Small intestine (tissue), 7 donors: ENCODE results near the gene PAX7. TPM values are rescaled to one million over a fixed set of nuclear protein-coding genes. Genes with fewer than 3 reads are reported as not detected.

ENCODE experiments used
- DNase-seq, 2 donors: peaks; one replicate each; pipeline versions ENCODE4 v3.0.0 to v3.0.0-alpha.2; 2013
- FAIRE-seq: peaks from 2 replicates; lab custom pipeline; 2012; peaks lifted over from hg19 to GRCh38; lab: Jason Lieb, UNC
- H3K27ac ChIP-seq, 3 donors: one replicate each; pipeline ENCODE4 v1.5.1; 2013; ENCODE audit warnings: low read length in 2 of 3, mild to moderate bottlenecking in 2 of 3, control low read depth in 1 of 3, inconsistent platforms in 1 of 3, low read depth in 1 of 3, moderate library complexity in 1 of 3
- H3K27me3 ChIP-seq, 3 donors: one replicate each; pipeline ENCODE4 v1.6.1; 2013; ENCODE audit warnings: low read length in 3 of 3, inconsistent platforms in 1 of 3; ENCODE audit not compliant: control insufficient read depth in 3 of 3, insufficient read depth in 3 of 3
- H3K36me3 ChIP-seq, 3 donors: one replicate each; pipeline ENCODE4 v1.6.1; 2013; ENCODE audit warnings: low read length in 3 of 3, inconsistent platforms in 1 of 3, low read depth in 1 of 3, mild to moderate bottlenecking in 1 of 3, moderate library complexity in 1 of 3; ENCODE audit not compliant: control insufficient read depth in 3 of 3, insufficient read depth in 2 of 3
- H3K4me1 ChIP-seq, 3 donors: one replicate each; pipeline ENCODE4 v1.6.1; 2013; ENCODE audit warnings: low read length in 2 of 3, inconsistent platforms in 1 of 3, low read depth in 1 of 3, mild to moderate bottlenecking in 1 of 3, moderate library complexity in 1 of 3; ENCODE audit not compliant: control insufficient read depth in 3 of 3, insufficient read depth in 2 of 3
- H3K4me3 ChIP-seq, 3 donors: one replicate each; pipeline ENCODE4 v1.5.1; 2013; ENCODE audit warnings: low read length in 3 of 3, control low read depth in 1 of 3, inconsistent platforms in 1 of 3, low read depth in 1 of 3, mild to moderate bottlenecking in 1 of 3, moderate library complexity in 1 of 3
- H3K9me3 ChIP-seq, 2 donors: one replicate each; pipeline ENCODE4 v1.6.1; 2013; ENCODE audit warnings: low read depth in 1 of 2, low read length in 1 of 2; ENCODE audit not compliant: control insufficient read depth in 2 of 2, insufficient read depth in 1 of 2
- WGBS, 3 donors: extraction: QIAGEN DNeasy Blood & Tissue Kit; methylation state at CpG; one replicate each; pipeline ENCODE4 v1.1.7; 2013; 5-methylcytosine and 5-hydroxymethylcytosine counted together
- polyA plus RNA-seq, 4 donors: library from polyadenylated mRNA; stranded (reverse) in 3 of 4; unstranded in 1 of 4; fragments of 200-250 nt in 3 of 4; fragments of 120-200 nt in 1 of 4; gene quantifications; one replicate each; pipeline versions ENCODE4 v1.2.1 to v1.2.3, GENCODE V29; 2013
- donor health status: healthy with polysubstance abuse.
- donor health status: control.
- donor health status: control.
- donor health status: Bipolar disorder and iron deficiency.
- donor health status: healthy.

The PAX7 gene
- polyA plus RNA-seq, 4 donors = 0.01 to 0.15 TPM; not detected in 2

DNA sequence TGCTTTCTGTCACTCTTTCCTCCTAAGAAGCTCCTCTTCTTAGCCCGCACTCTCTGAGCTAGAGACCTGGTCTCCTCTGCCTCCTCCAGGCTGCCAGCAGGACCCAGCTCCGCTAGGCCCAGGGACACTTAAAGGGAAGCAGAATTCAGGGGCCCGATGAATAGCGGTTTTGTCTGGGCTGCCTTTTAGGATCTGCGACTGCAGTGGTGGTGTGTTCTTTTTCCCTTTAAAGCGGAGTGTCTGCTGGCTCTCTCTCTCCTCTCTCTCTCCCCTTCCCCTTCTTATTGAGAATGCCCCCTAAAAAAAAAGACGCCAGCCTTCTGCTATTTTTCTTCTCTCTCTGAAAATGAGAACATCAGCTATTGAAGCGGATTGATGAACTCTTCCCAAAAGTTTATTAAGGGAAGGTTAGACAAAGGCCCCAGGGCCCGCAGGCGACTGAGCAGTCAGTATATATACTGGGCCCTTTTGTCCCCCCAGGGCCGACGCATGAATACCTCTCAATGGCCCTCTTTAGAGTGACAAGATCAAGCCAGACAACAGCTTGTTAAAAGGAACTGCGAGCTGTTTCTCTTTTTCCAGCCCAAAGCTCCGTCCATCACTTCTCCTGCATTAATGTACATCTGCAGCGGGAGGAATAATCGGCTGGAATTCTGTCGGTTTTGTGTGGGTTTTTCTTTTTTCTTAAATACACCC is 27.0 kb downstream of the PAX7 start:
- 59 to 67% (median 63%) methylated on average over 17 of the region's 17 CpGs for WGBS, 3 donors
- FAIRE-seq (no peak), DNase-seq (no peak)
- H3K27me3 ChIP-seq = peaks cover 0 to 55% (median 31%) of the 10 kb centered on the region in 3 donors
- H3K27ac ChIP-seq = no peak overlapping the region
- no peaks in the 10 kb centered on the region for H3K4me1 ChIP-seq
- no peaks in the 10 kb centered on the region for H3K9me3 ChIP-seq
- H3K36me3 ChIP-seq = no peaks in the 10 kb centered on the region
- no peak overlapping the region for H3K4me3 ChIP-seq

DNA sequence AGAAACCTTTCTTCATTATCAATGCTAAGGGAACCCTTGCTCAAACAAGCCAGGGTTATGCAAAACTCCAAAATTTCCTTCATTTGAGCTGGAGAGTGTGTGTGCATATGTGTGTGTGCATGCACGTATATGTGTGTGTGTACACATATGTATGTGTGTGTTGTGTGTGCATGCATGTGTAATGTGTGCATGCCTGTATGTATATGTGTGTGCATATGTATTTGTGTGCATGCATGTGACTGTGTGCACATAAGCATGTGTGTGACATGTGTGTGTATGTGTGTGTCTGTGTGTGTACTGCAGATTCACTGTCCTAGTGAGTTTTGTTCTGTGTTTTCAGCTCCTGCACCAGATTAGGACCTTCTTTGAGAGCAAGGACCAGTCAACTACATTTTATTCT is 28.2 kb downstream of the PAX7 start:
- H3K9me3 ChIP-seq = no peaks in the 10 kb centered on the region
- H3K4me3 ChIP-seq = no peak overlapping the region
- peaks cover 0 to 43% (median 21%) of the 10 kb centered on the region in 3 donors for H3K27me3 ChIP-seq
- no peak for FAIRE-seq
- DNase-seq = no peak
- WGBS, 3 donors = 68 to 80% (median 70%) methylated on average over 1 of the region's 1 CpG
- no peaks in the 10 kb centered on the region for H3K36me3 ChIP-seq
- no peak overlapping the region for H3K27ac ChIP-seq
- no peaks in the 10 kb centered on the region for H3K4me1 ChIP-seq

DNA sequence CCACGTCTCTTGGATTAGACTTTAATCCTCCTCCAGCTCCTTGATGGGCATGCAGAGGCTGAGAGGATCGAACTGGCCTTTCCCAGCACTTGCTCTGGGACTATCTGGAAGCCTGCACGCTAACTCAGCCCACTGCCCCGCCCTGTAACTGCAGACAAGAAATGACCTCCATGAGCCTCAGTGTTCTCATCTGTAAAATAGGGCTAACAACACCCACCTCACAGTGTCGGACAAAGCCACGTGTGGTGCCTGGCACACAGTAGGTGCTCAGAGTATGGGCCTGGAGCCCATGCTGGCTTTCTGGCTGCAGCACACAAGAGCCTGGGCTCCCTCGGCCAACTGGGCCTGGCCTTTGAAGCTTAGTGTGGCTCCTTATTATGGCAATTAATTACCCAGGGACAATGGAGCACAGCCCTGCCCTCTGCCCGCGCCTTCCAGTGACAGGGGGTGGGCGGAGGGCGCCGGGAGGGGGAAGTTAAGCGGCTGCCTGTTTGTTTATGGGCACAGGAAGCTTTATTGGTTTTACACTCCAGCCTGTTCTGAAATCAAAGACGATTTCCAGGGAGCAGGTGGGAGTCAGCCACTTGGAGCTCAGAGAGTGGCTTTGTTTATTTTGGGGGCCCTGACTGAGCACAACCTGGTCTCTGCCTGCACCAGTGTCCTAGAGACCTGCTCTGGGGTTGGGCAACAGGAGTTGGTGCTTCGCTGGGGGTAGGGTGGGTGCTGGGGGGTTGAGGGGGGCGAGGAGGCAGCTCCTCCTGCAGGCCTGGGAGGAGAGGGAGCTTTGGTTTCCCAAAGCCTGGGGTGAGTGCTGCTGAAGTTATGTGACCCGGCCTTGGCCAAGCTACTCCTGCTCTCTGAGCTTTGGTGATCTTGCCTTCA is 31.0 kb downstream of the PAX7 start:
- Histone ChIP-seq H3K27ac (no peak overlapping the region), H3K9me3 (no peaks in the 10 kb centered on the region), H3K27me3 (peaks cover 0 to 25% (median 15%) of the 10 kb centered on the region in 3 donors), H3K36me3 (no peaks in the 10 kb centered on the region), H3K4me3 (no peak overlapping the region), H3K4me1 (no peaks in the 10 kb centered on the region)
- FAIRE-seq (no peak), DNase-seq (no peak)
- WGBS, 3 donors = 24 to 34% (median 26%) methylated on average over 17 of the region's 17 CpGs

DNA sequence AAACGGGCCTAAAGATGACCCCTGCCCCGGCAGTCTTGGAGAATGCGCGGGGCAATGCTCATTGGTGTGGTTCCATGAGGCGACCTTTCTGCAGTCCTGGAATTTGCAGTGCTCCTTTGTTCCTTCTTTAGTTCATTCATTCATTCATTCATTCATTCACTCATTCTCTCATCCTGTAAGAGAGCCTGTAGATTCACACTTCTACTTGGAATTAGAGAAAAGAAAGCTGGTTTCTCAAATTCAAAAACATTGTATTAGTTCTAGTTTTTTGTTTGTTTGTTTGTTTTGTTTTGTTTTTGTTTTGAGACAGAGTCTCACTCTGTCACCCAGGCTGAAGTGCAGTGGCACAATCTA is 31.6 kb downstream of the PAX7 start:
- H3K4me1 ChIP-seq = no peaks in the 10 kb centered on the region
- H3K27me3 ChIP-seq = peaks cover 0 to 20% (median 15%) of the 10 kb centered on the region in 3 donors
- WGBS, 3 donors = 49 to 57% (median 56%) methylated on average over 5 of the region's 5 CpGs
- H3K4me3 ChIP-seq = no peak overlapping the region
- no peak for DNase-seq
- no peak for FAIRE-seq
- H3K36me3 ChIP-seq = no peaks in the 10 kb centered on the region
- no peak overlapping the region for H3K27ac ChIP-seq
- no peaks in the 10 kb centered on the region for H3K9me3 ChIP-seq

DNA sequence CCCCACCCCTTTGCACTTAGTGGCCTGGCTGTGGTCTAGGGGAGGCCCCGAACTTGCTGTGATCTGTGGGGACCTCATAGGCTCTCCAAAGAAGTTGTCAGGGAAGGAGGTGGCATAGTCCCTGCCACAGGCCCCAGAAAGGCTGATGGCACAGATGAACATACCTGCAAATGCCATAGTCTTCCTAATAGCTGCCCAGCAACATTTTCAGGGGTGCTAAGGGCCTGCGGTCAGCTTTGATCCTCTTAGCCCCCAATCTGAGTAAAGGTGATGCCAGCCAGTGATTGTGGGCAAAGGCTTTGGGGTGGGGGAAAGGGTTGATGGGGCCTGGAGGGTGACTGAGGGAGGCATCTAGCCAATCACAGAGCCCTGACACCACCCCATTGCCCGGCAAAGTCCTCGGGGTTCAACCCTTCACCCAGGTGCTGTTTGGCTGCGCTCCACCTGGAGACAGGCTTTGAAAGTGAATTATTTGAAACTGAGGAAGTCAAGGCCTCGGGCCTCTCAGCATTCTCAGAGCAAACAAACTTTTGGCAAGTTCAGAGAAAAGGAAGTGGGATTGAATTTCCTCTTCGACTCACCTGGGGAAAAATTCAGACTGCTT is 35.8 kb downstream of the PAX7 start:
- no peaks in the 10 kb centered on the region for H3K4me1 ChIP-seq
- no peak for DNase-seq
- H3K27ac ChIP-seq = no peak overlapping the region
- FAIRE-seq = no peak
- peaks cover 0 to 10% (median 9%) of the 10 kb centered on the region in 3 donors for H3K27me3 ChIP-seq
- no peak overlapping the region for H3K4me3 ChIP-seq
- H3K36me3 ChIP-seq = no peaks in the 10 kb centered on the region
- WGBS, 3 donors = 25 to 49% (median 36%) methylated on average over 7 of the region's 7 CpGs
- no peaks in the 10 kb centered on the region for H3K9me3 ChIP-seq

DNA sequence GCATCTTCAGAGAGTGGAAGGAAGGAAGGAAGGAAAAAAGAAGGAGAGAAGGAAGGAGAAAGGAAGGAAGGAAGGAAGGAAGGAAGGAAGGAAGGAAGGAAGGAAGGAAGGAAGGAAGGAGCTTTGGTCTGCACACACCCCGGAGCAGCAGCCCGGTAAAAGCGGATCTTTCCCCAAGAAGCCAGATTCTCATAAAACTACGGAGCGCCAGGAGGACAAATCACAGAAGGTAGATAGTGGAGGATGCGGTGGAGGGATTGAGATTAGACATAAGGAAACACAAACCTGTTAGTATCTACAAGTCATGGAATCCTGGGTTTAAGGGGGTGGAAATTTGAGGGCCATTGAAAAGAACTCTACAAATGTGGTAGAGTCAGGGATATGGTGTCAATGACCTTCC is 36.7 kb downstream of the PAX7 start:
- DNase-seq (no peak), FAIRE-seq (no peak)
- H3K27ac ChIP-seq = no peak overlapping the region
- WGBS, 3 donors = 79 to 86% (median 82%) methylated on average over 6 of the region's 6 CpGs
- H3K4me1 ChIP-seq = no peaks in the 10 kb centered on the region
- H3K36me3 ChIP-seq = no peaks in the 10 kb centered on the region
- no peaks in the 10 kb centered on the region for H3K9me3 ChIP-seq
- H3K4me3 ChIP-seq = no peak overlapping the region
- H3K27me3 ChIP-seq = peaks cover 0 to 9% (median 6%) of the 10 kb centered on the region in 3 donors

DNA sequence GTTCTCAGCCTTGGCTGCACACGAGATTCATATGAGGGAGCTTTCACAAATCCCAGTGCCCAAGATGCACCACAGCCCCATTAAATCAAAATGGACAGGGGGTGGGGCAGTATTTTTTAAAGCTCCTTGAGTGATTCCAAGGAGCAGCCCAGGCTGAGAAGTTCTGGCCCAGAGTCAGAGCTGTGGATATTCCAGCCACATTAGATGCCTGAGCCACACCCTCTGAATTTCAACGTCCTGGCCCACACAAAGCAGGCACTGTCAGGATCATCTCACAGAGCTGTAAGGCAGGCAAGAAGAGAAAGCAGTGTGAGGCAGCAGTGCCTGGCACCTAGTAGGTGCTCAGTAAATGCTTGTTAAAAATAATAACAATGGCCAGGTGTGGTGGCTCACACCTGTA is 37.4 kb downstream of the PAX7 start:
- no peak for FAIRE-seq
- no peak overlapping the region for H3K27ac ChIP-seq
- peaks cover 0 to 9% (median 6%) of the 10 kb centered on the region in 3 donors for H3K27me3 ChIP-seq
- no peak for DNase-seq
- 20 to 41% (median 25%) methylated on average over 2 of the region's 2 CpGs for WGBS, 3 donors
- H3K4me1 ChIP-seq = no peaks in the 10 kb centered on the region
- no peaks in the 10 kb centered on the region for H3K9me3 ChIP-seq
- no peak overlapping the region for H3K4me3 ChIP-seq
- H3K36me3 ChIP-seq = no peaks in the 10 kb centered on the region

DNA sequence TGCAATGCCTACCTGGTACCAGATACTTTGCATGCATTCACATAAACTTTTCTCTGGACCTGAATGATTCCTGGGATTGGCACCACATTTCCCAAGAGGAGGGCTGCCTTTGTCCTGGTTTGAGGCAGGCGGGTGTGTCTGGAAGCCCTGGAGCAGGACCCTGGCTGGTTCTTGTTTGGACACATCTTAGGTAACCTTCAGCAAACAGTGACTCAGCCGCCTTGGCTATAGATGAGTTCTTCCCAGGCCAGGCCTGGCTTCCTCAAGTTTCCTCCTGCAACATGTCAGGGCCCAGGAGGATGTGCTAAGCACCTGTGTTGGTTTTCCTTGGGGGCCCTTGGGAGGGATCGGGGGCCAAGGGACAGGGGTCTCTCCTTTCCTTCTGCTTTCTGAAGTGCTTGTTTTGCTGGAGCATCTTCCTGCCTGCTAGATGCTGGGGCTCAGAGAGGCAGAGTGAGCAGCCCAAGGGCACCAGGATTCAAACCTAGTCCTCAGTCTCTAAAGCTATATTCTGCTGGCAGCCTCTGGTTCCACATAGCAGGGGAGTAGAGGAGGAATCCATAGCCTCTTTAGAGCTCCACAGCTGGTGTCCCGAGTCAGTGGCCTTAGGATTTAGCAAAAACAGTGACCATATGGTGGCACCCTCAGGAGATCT is 38.2 kb downstream of the PAX7 start:
- WGBS, 3 donors = 34 to 58% (median 37%) methylated on average over 4 of the region's 4 CpGs
- Histone ChIP-seq H3K27me3 (peaks cover 0 to 12% (median 6%) of the 10 kb centered on the region in 3 donors), H3K4me3 (no peak overlapping the region), H3K36me3 (no peaks in the 10 kb centered on the region), H3K9me3 (no peaks in the 10 kb centered on the region), H3K4me1 (no peaks in the 10 kb centered on the region), H3K27ac (no peak overlapping the region)
- FAIRE-seq (no peak), DNase-seq (no peak)
